ENCODE data around the gene LRR1.

The LRR1 gene

DNA sequence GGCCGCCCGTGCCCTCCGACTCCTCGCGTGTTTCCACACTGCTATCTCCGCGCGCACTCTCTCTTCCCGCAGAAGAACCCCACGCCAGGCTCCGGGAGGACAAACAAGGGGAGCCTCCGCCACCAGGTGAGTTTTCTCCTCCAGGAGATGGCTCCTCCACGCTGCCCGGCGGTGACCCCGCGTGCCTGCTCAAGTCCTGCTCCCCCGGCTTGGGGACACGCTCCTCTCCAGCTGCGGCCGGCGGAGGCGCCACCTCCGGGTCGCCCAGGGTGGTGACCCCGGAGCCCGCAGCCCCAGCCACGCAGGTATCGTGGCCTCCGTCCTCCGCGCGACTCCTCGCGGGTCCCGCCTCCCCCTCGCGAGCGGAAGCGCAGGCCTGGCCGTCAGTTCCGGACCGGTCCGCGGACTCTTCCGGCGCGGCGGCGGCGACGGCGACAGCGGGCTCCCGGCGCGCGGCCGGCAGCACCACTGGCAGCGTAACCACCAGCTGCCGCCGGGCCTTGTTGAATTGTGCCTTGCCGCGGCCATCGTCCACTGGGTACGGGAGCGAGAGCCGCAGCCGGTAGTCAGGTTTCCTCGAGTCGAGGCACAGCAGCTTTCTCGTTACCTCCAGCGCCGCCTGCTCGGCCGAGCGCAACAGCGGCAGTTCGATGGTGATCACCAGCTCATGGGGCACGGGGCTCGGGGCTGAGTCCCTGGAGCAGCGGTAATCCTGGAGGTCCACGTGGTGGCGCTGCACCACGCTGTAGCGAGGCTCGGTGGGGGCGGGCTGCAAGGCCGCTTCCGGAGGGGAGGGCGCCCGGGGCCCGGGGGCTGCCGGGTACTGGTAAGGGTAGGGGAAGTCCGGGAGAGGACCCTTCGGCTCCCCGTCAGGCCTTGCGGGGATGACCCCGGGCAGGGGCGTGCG is 35.2 kb downstream of the LRR1 start:
- TF ChIP-seq, protein P1, sequence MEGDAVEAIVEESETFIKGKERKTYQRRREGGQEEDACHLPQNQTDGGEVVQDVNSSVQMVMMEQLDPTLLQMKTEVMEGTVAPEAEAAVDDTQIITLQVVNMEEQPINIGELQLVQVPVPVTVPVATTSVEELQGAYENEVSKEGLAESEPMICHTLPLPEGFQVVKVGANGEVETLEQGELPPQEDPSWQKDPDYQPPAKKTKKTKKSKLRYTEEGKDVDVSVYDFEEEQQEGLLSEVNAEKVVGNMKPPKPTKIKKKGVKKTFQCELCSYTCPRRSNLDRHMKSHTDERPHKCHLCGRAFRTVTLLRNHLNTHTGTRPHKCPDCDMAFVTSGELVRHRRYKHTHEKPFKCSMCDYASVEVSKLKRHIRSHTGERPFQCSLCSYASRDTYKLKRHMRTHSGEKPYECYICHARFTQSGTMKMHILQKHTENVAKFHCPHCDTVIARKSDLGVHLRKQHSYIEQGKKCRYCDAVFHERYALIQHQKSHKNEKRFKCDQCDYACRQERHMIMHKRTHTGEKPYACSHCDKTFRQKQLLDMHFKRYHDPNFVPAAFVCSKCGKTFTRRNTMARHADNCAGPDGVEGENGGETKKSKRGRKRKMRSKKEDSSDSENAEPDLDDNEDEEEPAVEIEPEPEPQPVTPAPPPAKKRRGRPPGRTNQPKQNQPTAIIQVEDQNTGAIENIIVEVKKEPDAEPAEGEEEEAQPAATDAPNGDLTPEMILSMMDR (IDR thresholded peaks at IDR 0.05; ENCODE audit: low read length, missing control alignments): peak; percentile 52
- H3K4me3 ChIP-seq (replicated peaks; ENCODE audit: low read depth, low read length): peak overlapping the region; percentile 93
- peak; percentile 96 for DNase-seq (ENCODE audit: low read depth)

DNA sequence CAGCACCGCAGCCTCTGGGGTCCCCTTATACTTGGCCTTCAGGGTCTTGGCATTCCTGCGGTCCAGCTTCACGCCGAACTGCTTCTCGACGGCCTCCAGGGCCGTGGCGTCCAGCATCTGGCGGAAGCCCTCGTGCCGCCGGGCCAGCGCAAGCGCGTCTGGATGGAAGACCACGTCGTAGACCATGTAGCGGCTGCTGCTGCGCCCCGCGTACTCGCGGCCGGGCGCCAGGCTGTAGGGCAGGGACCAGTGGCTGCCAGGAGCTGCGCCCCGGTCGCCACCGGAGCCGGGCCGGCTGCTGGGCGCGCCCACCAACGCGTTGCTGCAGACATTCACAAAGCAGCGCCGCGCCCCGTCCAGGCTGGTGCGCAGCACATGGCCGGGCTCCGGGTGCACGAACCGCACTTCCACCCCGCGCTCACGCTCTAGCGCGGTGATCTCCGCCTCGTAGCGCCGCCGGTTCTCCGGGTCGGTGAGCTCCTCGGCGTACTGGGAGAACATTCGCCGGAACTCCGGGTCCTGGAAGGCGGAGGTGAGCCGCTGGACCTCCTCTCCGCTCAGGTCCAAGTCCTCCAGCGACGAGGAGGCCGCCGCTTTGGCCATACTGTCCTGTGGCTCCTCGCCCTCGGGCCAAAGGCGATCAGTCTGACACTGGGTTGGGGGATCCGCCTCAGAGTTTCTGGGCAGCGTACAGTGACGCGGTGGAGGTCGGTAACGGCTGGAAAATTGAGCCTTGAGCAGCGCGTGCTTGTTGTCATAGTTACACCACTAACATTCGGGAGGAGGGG is 36.0 kb downstream of the LRR1 start, which contains the start of gene DNAAF2:
DNAAF2 (minus strand) TSS at position 698 of the 788 bp plus-strand sequence; CDS start at position 603, 95 bp downstream.
- TF ChIP-seq, protein P1 (IDR thresholded peaks at IDR 0.05; ENCODE audit: low read length, missing control alignments): no peak
- DNase-seq (ENCODE audit: low read depth): peak; percentile 76
- H3K4me3 ChIP-seq (replicated peaks; ENCODE audit: low read depth, low read length): peak within 1 kb of the TSS; percentile 93

DNA sequence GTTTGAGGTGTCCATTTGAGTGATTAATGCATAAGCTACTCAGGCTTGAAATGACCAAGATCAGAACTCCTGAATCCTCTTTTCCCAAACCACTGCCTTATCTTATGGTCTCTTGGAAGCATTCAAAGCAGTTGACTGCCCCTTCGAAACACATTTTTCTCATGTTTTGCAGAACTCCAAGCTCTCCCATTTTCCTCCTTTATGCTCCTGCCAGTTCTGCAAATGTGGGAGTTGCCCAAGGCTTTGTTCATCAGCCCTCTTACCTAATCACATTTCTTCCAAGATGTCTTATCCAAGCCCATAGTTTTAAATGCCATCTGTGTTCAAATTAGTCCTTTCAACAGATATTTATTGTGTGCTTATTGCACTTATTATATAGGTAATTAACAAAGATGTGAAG is 38.1 kb downstream of the LRR1 start:
- DNase-seq (ENCODE audit: low read depth): peak; percentile 70

DNA sequence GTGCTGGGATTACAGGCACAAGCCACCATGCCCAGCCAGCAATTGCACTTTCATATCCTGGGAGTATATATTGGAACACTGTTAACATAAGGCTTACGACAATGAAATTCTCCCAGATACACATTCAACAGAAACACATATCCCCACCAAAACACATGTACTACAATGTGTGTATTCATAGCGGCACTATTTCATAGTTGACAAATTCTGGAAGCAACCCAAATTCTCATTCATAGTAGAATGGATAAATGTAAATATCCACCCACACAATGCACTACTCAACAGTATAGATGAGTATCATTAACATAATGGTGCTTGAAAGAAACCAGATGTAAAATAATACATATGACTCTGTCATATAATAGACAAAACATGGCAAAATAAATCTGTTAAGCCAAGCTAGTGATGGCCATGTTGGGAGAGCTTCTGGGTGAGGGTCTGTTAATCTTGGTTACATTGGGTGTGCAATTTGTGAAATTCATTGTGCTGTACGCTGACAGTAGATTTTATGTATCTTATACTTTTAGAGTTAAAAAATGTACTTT is 38.9 kb downstream of the LRR1 start:
- TF ChIP-seq, protein P1 (IDR thresholded peaks at IDR 0.05; ENCODE audit: low read length, missing control alignments): no peak
- no peak for DNase-seq (ENCODE audit: low read depth)
- H3K4me3 ChIP-seq (replicated peaks; ENCODE audit: low read depth, low read length): no peak overlapping the region

More for the DNA sequence above, 38.1 kb downstream of the LRR1 start:
- no peak overlapping the region for H3K4me3 ChIP-seq (replicated peaks; ENCODE audit: low read depth, low read length)
- TF ChIP-seq, protein P1 (IDR thresholded peaks at IDR 0.05; ENCODE audit: low read length, missing control alignments): no peak

DNA sequence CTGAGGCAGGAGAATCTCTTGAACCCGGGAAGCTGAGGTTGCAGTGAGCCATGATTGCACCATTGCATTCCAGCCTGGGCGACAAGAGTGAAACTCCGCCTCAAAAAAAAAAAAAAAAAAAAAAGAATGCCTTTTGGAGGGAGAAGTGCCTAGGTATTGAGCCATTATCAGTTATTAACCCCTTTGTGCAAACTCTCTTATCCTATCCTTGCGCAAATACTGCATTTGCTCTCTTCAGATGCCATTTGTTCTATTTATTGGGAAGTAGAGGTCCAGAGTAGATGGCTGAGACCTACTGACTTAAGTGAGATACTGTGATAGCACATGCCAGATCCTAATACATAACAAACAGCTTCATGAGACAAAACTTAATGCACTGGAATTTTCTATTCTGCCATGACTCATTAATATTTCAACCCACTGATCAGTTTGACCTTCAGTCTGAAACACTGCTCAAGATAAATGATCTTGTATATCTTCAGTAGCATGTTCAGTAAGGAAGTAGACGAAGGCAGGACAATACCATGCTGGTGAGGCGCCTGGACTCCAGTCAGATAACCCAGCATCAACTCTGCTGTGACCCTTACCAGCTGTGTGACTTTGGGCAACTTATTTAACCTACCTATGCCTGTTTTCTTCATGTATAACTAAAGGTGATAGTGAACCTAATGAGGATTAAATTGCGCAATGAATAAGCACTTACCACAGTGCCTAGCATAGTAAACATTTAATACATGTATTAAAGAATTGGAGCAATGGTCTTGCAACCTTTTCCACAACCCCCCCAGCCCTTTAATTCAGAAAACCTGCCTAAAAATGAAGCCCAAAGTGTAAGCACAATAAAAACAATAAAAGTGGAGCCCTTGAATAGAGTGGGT is 42.0 kb downstream of the LRR1 start:
- H3K4me3 ChIP-seq (replicated peaks; ENCODE audit: low read depth, low read length): no peak overlapping the region
- DNase-seq (ENCODE audit: low read depth): no peak
- TF ChIP-seq, protein P1 (IDR thresholded peaks at IDR 0.05; ENCODE audit: low read length, missing control alignments): no peak

DNA sequence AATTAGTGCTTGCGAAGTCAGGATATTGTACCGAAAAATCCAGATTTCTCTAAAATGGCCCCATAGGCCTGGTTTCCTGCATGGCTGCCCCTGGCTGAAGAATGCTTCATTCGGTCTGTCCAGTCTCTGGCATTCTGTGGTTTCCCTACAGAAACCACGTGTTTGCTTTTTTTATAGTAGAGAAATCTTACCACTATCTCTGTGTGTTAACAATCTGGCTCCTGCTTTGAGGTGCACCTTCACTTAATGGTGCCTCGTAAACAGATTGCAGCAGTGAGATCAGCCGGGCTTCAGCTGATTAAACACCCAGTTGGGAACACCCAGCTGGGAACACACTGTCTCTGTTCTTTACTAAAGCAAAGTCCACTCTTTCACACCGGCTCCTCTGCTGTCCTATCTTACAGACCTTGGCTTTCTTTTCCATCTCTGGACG is 43.0 kb downstream of the LRR1 start:
- H3K4me3 ChIP-seq (replicated peaks; ENCODE audit: low read depth, low read length): no peak overlapping the region
- TF ChIP-seq, protein P1 (IDR thresholded peaks at IDR 0.05; ENCODE audit: low read length, missing control alignments): no peak
- DNase-seq (ENCODE audit: low read depth): no peak

Data from fibroblast of pulmonary artery (primary cell).